ENCODE results near the gene VAX1. TPM values are rescaled to one million over a fixed set of nuclear protein-coding genes. Genes with fewer than 3 reads are reported as not detected.
"Not testable (repeated sequence)": the region's sequence is repeated elsewhere in the genome, so short reads cannot be mapped to it uniquely, and the experiment has no call there.

VAX1 gene
- total RNA-seq, 3 donors from 2014 or later, result not detected

DNA sequence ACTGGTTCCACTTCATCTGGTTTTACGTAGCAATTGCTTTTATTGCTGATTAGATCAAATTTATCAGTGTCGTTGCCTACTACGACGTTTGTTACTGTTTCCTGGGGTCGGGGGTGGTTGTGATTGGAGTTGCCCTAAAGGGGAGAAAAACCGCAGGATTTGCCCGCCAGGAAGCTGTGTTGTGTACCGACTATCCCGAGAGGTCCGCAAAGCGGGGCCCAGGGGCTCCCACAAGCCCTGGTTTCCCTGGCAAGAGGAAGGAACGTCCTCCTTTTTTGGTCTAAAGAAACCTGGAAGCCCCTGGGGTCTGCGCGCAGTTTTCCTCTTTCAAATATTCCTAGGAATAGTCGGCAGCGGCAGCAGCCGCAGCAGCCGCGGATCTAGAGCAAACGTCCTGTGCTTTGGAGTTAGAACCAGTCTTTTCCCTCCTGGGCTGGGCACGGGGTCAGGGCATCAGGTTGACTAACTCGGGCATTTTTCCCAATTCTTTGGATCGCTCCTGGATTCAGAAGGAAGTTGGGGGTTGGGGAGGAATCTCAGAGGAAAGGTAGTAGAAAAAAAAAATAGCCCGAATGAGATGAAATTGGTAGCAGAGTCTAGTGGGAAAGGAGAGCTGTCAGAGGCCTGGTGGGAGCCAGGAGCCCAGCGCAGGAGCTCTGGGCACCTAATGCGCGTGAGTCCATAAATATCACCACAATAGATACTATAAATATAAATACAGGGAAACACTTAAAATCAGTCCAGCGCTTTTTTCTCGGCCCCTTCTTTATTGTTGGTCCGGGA, 4.6 kb downstream of the VAX1 start:
- DNase-seq (no peak), ATAC-seq (no peak)
- Mint-ChIP-seq H3K4me3 (no peak overlapping the region), H3K27me3 (ENCODE audit: low read depth) (peaks cover 81% of the 10 kb centered on the region), H3K9me3 (no peaks in the 10 kb centered on the region), H3K4me1 (ENCODE audit: low read depth) (peaks cover 35% of the 10 kb centered on the region), H3K36me3 (ENCODE audit: insufficient read depth) (no peaks in the 10 kb centered on the region)

- no peak for ATAC-seq
- Mint-ChIP-seq H3K27me3 (ENCODE audit: low read depth) (peaks cover 81% of the 10 kb centered on the region), H3K9me3 (no peaks in the 10 kb centered on the region), H3K4me1 (ENCODE audit: low read depth) (peaks cover 34% of the 10 kb centered on the region), H3K36me3 (ENCODE audit: insufficient read depth) (no peaks in the 10 kb centered on the region), H3K4me3 (no peak overlapping the region)
- DNase-seq, result no peak
These were observed 5.3 kb downstream of the VAX1 start for GRCh38 chr10:117132751-117133231.

- Mint-ChIP-seq H3K9me3 (no peaks in the 10 kb centered on the region), H3K4me1 (ENCODE audit: low read depth) (peaks cover 31% of the 10 kb centered on the region), H3K36me3 (ENCODE audit: insufficient read depth) (no peaks in the 10 kb centered on the region), H3K4me3 (peak overlapping the region; percentile 50), H3K27me3 (ENCODE audit: low read depth) (peaks cover 86% of the 10 kb centered on the region)
- peak; percentile 19 to 32 for ATAC-seq
- no peak for DNase-seq
These were observed 6.4 kb downstream of the VAX1 start for GRCh38 chr10:117131376-117132327.

DNA sequence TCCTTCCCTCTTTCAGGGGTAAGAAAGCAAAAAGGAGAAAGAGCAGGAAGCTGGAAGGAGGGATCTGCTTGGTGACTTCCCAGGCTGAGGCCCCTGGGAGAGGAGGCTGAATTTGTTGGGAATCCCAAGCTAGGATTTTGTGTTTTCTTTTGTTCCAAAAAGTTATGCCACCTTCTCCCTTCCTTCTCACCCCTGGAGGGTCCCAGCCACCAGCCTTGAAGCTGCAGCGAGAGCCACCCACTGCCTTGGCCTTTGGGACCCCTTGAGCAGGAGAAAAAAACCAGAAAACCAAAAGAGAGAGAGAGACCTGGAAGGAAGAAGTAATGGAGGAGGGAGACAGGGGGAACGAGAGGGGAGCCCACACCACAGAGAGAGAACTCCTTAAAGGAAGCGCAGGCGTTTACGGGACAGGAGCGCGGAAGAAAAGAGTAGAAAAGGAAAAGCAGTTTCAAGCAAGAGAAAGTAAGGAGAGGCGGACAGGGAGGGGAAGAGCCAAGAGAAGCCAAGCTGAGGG, 7.2 kb downstream of the VAX1 start:
- no peak for ATAC-seq
- Mint-ChIP-seq H3K36me3 (ENCODE audit: insufficient read depth) (no peaks in the 10 kb centered on the region), H3K4me1 (ENCODE audit: low read depth) (peaks cover 29% of the 10 kb centered on the region), H3K4me3 (no peak overlapping the region), H3K27me3 (ENCODE audit: low read depth) (peaks cover 80% of the 10 kb centered on the region), H3K9me3 (no peaks in the 10 kb centered on the region)
- no peak for DNase-seq

DNA sequence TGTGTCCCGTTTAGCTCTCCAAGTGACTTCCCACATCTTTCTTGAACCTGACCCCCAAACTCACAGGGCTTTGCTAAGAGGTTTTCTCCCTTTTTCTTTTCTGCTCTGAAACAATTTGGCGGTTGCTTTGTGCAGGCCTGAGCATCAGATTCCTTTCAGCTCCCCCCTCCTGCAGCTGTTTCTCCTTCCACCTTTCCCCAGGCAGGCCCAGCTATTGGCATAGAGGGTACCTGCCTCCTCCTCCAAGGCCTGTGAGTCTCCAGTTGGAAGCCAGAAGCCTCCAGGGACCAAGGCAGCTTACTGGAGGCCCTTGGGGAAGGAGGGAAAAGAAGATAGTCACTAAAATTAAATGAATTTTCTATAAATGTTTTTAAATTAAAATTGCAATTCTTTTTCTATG, 7.7 kb downstream of the VAX1 start:
- H3K27me3 Mint-ChIP-seq (ENCODE audit: low read depth), result peaks cover 78% of the 10 kb centered on the region
- DNase-seq, result no peak
- H3K36me3 Mint-ChIP-seq (ENCODE audit: insufficient read depth), result no peaks in the 10 kb centered on the region
- H3K9me3 Mint-ChIP-seq, result no peaks in the 10 kb centered on the region
- H3K4me3 Mint-ChIP-seq, result no peak overlapping the region
- H3K4me1 Mint-ChIP-seq (ENCODE audit: low read depth), result peaks cover 29% of the 10 kb centered on the region
- no peak for ATAC-seq

GRCh38 chr10:117126645-117127044, 11.4 kb downstream of the VAX1 start:
- DNase-seq; H3K4me3 Mint-ChIP-seq; H3K36me3 Mint-ChIP-seq (ENCODE audit: insufficient read depth); H3K9me3 Mint-ChIP-seq; ATAC-seq: not testable (repeated sequence)
- Mint-ChIP-seq H3K27me3 (ENCODE audit: low read depth) (peaks cover 53% of the 10 kb centered on the region), H3K4me1 (ENCODE audit: low read depth) (peaks cover 11% of the 10 kb centered on the region)

DNA sequence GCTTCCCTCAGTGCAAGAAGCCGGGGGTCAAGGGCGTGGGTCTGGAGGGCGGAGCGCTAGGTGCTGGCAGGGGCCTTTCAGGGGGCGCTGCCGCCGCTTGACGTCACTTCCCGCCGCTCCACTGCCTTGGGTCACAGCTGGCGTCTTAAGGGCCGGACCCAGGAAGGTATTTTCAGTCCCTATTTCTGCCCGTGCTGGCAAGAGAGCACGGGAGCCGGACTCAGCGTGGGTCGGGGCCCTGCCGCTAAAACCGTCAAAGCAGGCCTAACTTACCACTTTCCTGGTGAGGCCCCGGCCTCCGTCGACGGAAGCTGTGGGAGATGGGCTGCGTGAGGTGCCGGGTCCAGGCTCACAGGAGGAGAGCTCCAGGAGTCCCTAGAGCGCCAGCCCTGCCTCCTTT, 12.0 kb downstream of the VAX1 start:
- ATAC-seq (no peak), DNase-seq (no peak)
- no peaks in the 10 kb centered on the region for H3K36me3 Mint-ChIP-seq (ENCODE audit: insufficient read depth)
- peaks cover 5% of the 10 kb centered on the region for H3K4me1 Mint-ChIP-seq (ENCODE audit: low read depth)
- no peak overlapping the region for H3K4me3 Mint-ChIP-seq
- no peaks in the 10 kb centered on the region for H3K9me3 Mint-ChIP-seq
- peaks cover 47% of the 10 kb centered on the region for H3K27me3 Mint-ChIP-seq (ENCODE audit: low read depth)

GRCh38 chr10:117112220-117112619, 25.9 kb downstream of the VAX1 start:
- no peak for DNase-seq
- Mint-ChIP-seq H3K4me3 (no peak overlapping the region), H3K4me1 (ENCODE audit: low read depth) (no peaks in the 10 kb centered on the region), H3K9me3 (no peaks in the 10 kb centered on the region), H3K27me3 (ENCODE audit: low read depth) (peaks cover 17% of the 10 kb centered on the region), H3K36me3 (ENCODE audit: insufficient read depth) (no peaks in the 10 kb centered on the region)
- no peak for ATAC-seq

GRCh38 chr10:117107238-117107637, 30.8 kb downstream of the VAX1 start:
- ATAC-seq (no peak), DNase-seq (no peak)
- Mint-ChIP-seq H3K4me1 (ENCODE audit: low read depth) (no peaks in the 10 kb centered on the region), H3K27me3 (ENCODE audit: low read depth) (peaks cover 16% of the 10 kb centered on the region), H3K4me3 (no peak overlapping the region), H3K36me3 (ENCODE audit: insufficient read depth) (no peaks in the 10 kb centered on the region), H3K9me3 (no peaks in the 10 kb centered on the region)

GRCh38 chr10:117096599-117097201, 41.4 kb downstream of the VAX1 start:
- ATAC-seq (no peak), DNase-seq (no peak)
- Mint-ChIP-seq H3K9me3 (no peaks in the 10 kb centered on the region), H3K27me3 (ENCODE audit: low read depth) (peaks cover 2% of the 10 kb centered on the region), H3K4me3 (no peak overlapping the region), H3K36me3 (ENCODE audit: insufficient read depth) (no peaks in the 10 kb centered on the region), H3K4me1 (ENCODE audit: low read depth) (no peaks in the 10 kb centered on the region)

- H3K36me3 Mint-ChIP-seq (ENCODE audit: insufficient read depth), result no peaks in the 10 kb centered on the region
- no peaks in the 10 kb centered on the region for H3K4me1 Mint-ChIP-seq (ENCODE audit: low read depth)
- no peaks in the 10 kb centered on the region for H3K9me3 Mint-ChIP-seq
- DNase-seq, result no peak
- no peak for ATAC-seq
- H3K27me3 Mint-ChIP-seq (ENCODE audit: low read depth), result peaks cover 2% of the 10 kb centered on the region
- no peak overlapping the region for H3K4me3 Mint-ChIP-seq
These were observed 43.2 kb downstream of the VAX1 start for GRCh38 chr10:117094856-117095255.

- Mint-ChIP-seq H3K4me3 (no peak overlapping the region), H3K27me3 (ENCODE audit: low read depth) (peaks cover 6% of the 10 kb centered on the region), H3K4me1 (ENCODE audit: low read depth) (no peaks in the 10 kb centered on the region), H3K9me3 (no peaks in the 10 kb centered on the region), H3K36me3 (ENCODE audit: insufficient read depth) (no peaks in the 10 kb centered on the region)
- ATAC-seq (no peak), DNase-seq (no peak)
These were observed 45.7 kb downstream of the VAX1 start for GRCh38 chr10:117092386-117092785.

DNA sequence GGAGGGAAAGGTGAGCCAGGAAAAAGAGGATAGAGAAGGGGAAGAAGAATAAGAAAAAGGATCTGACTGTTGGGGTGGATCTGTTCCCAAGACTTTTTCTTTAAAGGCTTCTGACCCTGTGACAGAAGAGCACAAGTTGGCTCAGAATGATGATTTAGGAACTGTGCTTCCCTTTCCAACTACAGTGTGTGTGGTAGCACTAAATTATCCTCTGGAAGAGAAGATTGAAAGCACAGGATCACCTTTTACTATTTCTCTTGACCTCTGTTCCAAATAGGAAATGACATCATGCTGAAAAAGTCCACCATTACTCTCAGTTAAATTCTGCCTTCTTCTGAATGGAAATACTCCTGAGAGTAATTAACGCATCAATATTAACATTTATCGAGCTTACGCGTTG, 47.2 kb downstream of the VAX1 start:
- no peaks in the 10 kb centered on the region for H3K4me1 Mint-ChIP-seq (ENCODE audit: low read depth)
- no peaks in the 10 kb centered on the region for H3K9me3 Mint-ChIP-seq
- peaks cover 9% of the 10 kb centered on the region for H3K27me3 Mint-ChIP-seq (ENCODE audit: low read depth)
- H3K4me3 Mint-ChIP-seq, result no peak overlapping the region
- H3K36me3 Mint-ChIP-seq (ENCODE audit: insufficient read depth), result no peaks in the 10 kb centered on the region
- DNase-seq (no peak), ATAC-seq (no peak)

- H3K4me3 Mint-ChIP-seq, result no peak overlapping the region
- no peaks in the 10 kb centered on the region for H3K36me3 Mint-ChIP-seq (ENCODE audit: insufficient read depth)
- no peaks in the 10 kb centered on the region for H3K4me1 Mint-ChIP-seq (ENCODE audit: low read depth)
- peaks cover 5% of the 10 kb centered on the region for H3K9me3 Mint-ChIP-seq
- peaks cover 13% of the 10 kb centered on the region for H3K27me3 Mint-ChIP-seq (ENCODE audit: low read depth)
- ATAC-seq (no peak), DNase-seq (no peak)
These were observed 50.5 kb downstream of the VAX1 start for GRCh38 chr10:117087521-117087920.
